IMR-90 (cell line): ENCODE measurements around the gene SMC2. TPM values are rescaled to one million over a fixed set of nuclear protein-coding genes. Genes with fewer than 3 reads are reported as not detected.

Experiments
- ATAC-seq: fragments of 200-7000 bp; cut with Tn5 transposase; 2 replicates; pipeline ENCODE4 v1.9.1; 2020; ENCODE audit warnings: low read depth, mild to moderate bottlenecking, moderate library complexity
- Bru-seq: library from RNA; stranded (reverse); fragments of 400-500 nt; gene quantifications from one replicate; lab custom pipeline; 2021; lab: Mats Ljungman, UMichigan
- BruChase-seq, 2 experiments: library from RNA; stranded (reverse); fragments of 400-500 nt; gene quantifications; one replicate each; lab custom pipeline; 2021; lab: Mats Ljungman, UMichigan
- BruUV-seq: library from RNA; stranded (reverse); fragments of 400-500 nt; replicated peaks from 2 replicates; lab custom pipeline; 2021; lab: Mats Ljungman, UMichigan
- CTCF ChIA-PET: fragments of 300-600 bp; formaldehyde crosslinking; extraction: SDS; loops from one replicate; lab custom pipeline; 2021; ENCODE audit warnings: antibody characterized with exemption; lab: Yijun Ruan, JAX
- POLR2A ChIA-PET: fragments of 300-600 bp; sonication (Branson Sonifier 250); formaldehyde crosslinking; loops from one replicate; lab custom pipeline; 2022; ENCODE audit warnings: antibody characterized with exemption; ENCODE audit not compliant: unreplicated experiment; lab: Charles Lee
- DNase-seq: peaks from one replicate; pipeline ENCODE4 v3.0.0; 2013
- H2AFZ ChIP-seq: replicated peaks from 2 replicates; pipeline ENCODE3; 2013; ENCODE audit warnings: low read length, mild to moderate bottlenecking; ENCODE audit not compliant: poor library complexity
- H2AK5ac ChIP-seq: 2 replicates; pipeline ENCODE4 v1.6.1; 2013; ENCODE audit warnings: low read depth, low read length, inconsistent platforms
- H2AK9ac ChIP-seq: replicated peaks from 2 replicates; pipeline ENCODE3; 2013; ENCODE audit warnings: mild to moderate bottlenecking, low read depth, low read length, moderate library complexity; ENCODE audit not compliant: poor library complexity
- H2BK120ac ChIP-seq: 2 replicates; pipeline ENCODE4 v1.6.1; 2013; ENCODE audit warnings: low read depth, low read length, inconsistent platforms
- H2BK15ac ChIP-seq: 3 replicates; pipeline ENCODE4 v1.6.1; 2013; ENCODE audit warnings: low read depth, low read length, inconsistent platforms
- H2BK20ac ChIP-seq: 2 replicates; pipeline ENCODE4 v1.6.1; 2013; ENCODE audit warnings: low read depth, mild to moderate bottlenecking, inconsistent platforms, low read length, moderate library complexity
- H2BK5ac ChIP-seq: 2 replicates; pipeline ENCODE4 v1.6.1; 2013; ENCODE audit warnings: mild to moderate bottlenecking, low read depth, low read length, inconsistent platforms; ENCODE audit not compliant: poor library complexity, severe bottlenecking
- H3K14ac ChIP-seq: replicated peaks from 2 replicates; pipeline ENCODE4 v1.6.1; 2013; ENCODE audit warnings: low read depth, low read length, inconsistent platforms
- H3K18ac ChIP-seq: 2 replicates; pipeline ENCODE4 v1.6.1; 2013; ENCODE audit warnings: low read depth, low read length, control low read depth
- H3K23ac ChIP-seq: 2 replicates; pipeline ENCODE4 v1.6.1; 2013; ENCODE audit warnings: low read depth, low read length, inconsistent platforms
- H3K27ac ChIP-seq: 2 replicates; pipeline ENCODE4 v1.5.1; 2013; ENCODE audit warnings: mild to moderate bottlenecking, control low read depth, low read length; ENCODE audit not compliant: insufficient read depth
- H3K27me3 ChIP-seq: 2 replicates; pipeline ENCODE4 v1.6.1; 2013; ENCODE audit warnings: low read length; ENCODE audit not compliant: control insufficient read depth, insufficient read depth
- H3K36me3 ChIP-seq: 2 replicates; pipeline ENCODE4 v1.6.1; 2013; ENCODE audit warnings: low read length, mixed read lengths; ENCODE audit not compliant: control insufficient read depth, insufficient read depth
- H3K4ac ChIP-seq: 2 replicates; pipeline ENCODE4 v1.6.1; 2013; ENCODE audit warnings: low read depth, low read length, inconsistent platforms
- H3K4me1 ChIP-seq: 2 replicates; pipeline ENCODE4 v1.6.1; 2013; ENCODE audit warnings: low read length, mixed read lengths; ENCODE audit not compliant: control insufficient read depth, insufficient read depth
- H3K4me2 ChIP-seq: 2 replicates; pipeline ENCODE4 v1.6.1; 2013; ENCODE audit warnings: low read depth, mild to moderate bottlenecking, control low read depth, low read length, moderate library complexity
- H3K4me3 ChIP-seq: 2 replicates; pipeline ENCODE4 v1.5.1; 2013; ENCODE audit warnings: low read depth, mild to moderate bottlenecking, control low read depth, low read length, moderate library complexity; ENCODE audit not compliant: insufficient read depth
- H3K56ac ChIP-seq: 2 replicates; pipeline ENCODE4 v1.6.1; 2013; ENCODE audit warnings: low read length, inconsistent platforms; ENCODE audit not compliant: insufficient read depth; ENCODE audit errors: extremely low read depth
- H3K79me1 ChIP-seq, 2 experiments: 2 replicates each; pipeline ENCODE4 v1.6.1; 2013; ENCODE audit warnings: low read length in 2 of 2, inconsistent platforms in 1 of 2, low read depth in 1 of 2
- H3K9ac ChIP-seq: 2 replicates; pipeline ENCODE4 v1.6.1; 2013; ENCODE audit warnings: low read depth, low read length, control low read depth
- H3K9me1 ChIP-seq: 2 replicates; pipeline ENCODE4 v1.6.1; 2013; ENCODE audit warnings: low read length, inconsistent platforms; ENCODE audit not compliant: insufficient read depth
- H3K9me3 ChIP-seq: 2 replicates; pipeline ENCODE4 v1.6.1; 2013; ENCODE audit warnings: low read length; ENCODE audit not compliant: control insufficient read depth, insufficient read depth
- H4K20me1 ChIP-seq: 2 replicates; pipeline ENCODE4 v1.6.1; 2013; ENCODE audit warnings: low read length, inconsistent platforms; ENCODE audit not compliant: insufficient read depth
- H4K5ac ChIP-seq: 2 replicates; pipeline ENCODE4 v1.6.1; 2013; ENCODE audit warnings: mild to moderate bottlenecking, low read depth, low read length, control low read depth
- H4K8ac ChIP-seq, 2 experiments: 2 replicates each; pipeline ENCODE4 v1.6.1; 2013; ENCODE audit warnings: low read depth in 2 of 2, low read length in 2 of 2, control low read depth in 1 of 2, inconsistent platforms in 1 of 2
- H4K91ac ChIP-seq: 2 replicates; pipeline ENCODE4 v1.6.1; 2013; ENCODE audit warnings: low read depth, low read length, inconsistent platforms; ENCODE audit not compliant: insufficient read depth
- MAZ ChIP-seq: IDR thresholded peaks from 2 replicates; pipeline ENCODE4 v1.6.1; 2012; ENCODE audit warnings: low read depth, mild to moderate bottlenecking, low read length, improper control_type of control experiment, moderate library complexity, borderline replicate concordance
- MXI1 ChIP-seq: IDR thresholded peaks from 2 replicates; pipeline ENCODE4 v1.6.1; 2012; ENCODE audit warnings: low read depth, mild to moderate bottlenecking, low read length, moderate library complexity, borderline replicate concordance
- POLR2A ChIP-seq: IDR thresholded peaks from 2 replicates; pipeline ENCODE4 v1.6.1; 2012; ENCODE audit warnings: mild to moderate bottlenecking, low read depth, low read length
- RCOR1 ChIP-seq: IDR thresholded peaks from 2 replicates; pipeline ENCODE4 v1.6.1; 2012; ENCODE audit warnings: mild to moderate bottlenecking, low read length, improper control_type of control experiment; ENCODE audit not compliant: insufficient replicate concordance
- RFX5 ChIP-seq: IDR thresholded peaks from 2 replicates; pipeline ENCODE4 v1.8.0; 2012; ENCODE audit warnings: low read depth, mild to moderate bottlenecking, low read length, moderate library complexity
- WGBS, 2 experiments: methylation state at CpG; one replicate each; pipeline versions ENCODE4 v1.1.5 to v1.1.7; 2013; ENCODE audit warnings: missing lambda C conversion rate in 2 of 2; ENCODE audit not compliant: insufficient read length in 1 of 2; ENCODE audit errors: extremely low coverage in 2 of 2; 5-methylcytosine and 5-hydroxymethylcytosine counted together
- dilution Hi-C: fragments of 300-500 bp; cut with HindIII; formaldehyde crosslinking; loops from one replicate; pipeline ENCODE4 v1.14.3; 2018; ENCODE audit warnings: low sequenced_read_pairs; ENCODE audit not compliant: unreplicated experiment
- in situ Hi-C: fragments of 300-500 bp; cut with MboI; formaldehyde crosslinking; loops from 3 replicates; pipeline ENCODE4 v1.14.3; 2019; ENCODE audit warnings: low sequenced_read_pairs, inconsistent platforms, mixed read lengths
- intact Hi-C: fragments of 100-400 bp; cut with micrococcal nuclease; formaldehyde crosslinking; loops from 2 replicates; pipeline ENCODE4 v1.10.0; 2022
- long read RNA-seq: library from polyadenylated mRNA; unstranded; transcript quantifications from one replicate; pipeline ENCODE4 v2.0.0, GENCODE V29; 2021; ENCODE audit not compliant: unreplicated experiment
- polyA plus RNA-seq, 3 experiments: library from polyadenylated mRNA; depleted of rRNA; stranded (reverse); fragments of >200 nt; gene quantifications; 2 replicates each; pipeline ENCODE4 v1.2.3, GENCODE V29; 2012; ENCODE audit warnings: low replicate concordance in 1 of 3
- total RNA-seq: library from RNA; depleted of rRNA; stranded (reverse); fragments of >200 nt; gene quantifications from 2 replicates; pipeline ENCODE4 v1.2.3, GENCODE V29; 2012; rRNA removed

Gene SMC2
- total RNA-seq (12.4 and 21.4 TPM in 2 replicates), polyA plus RNA-seq (2012; rRNA removed) (4.1 and 4.9 TPM in 2 replicates), Bru-seq, nascent RNA (percentile 51 among the genes with signal in this experiment), BruChase-seq, experiment 1, labeled RNA remaining after a 6-hour chase (percentile 55 among the genes with signal in this experiment), BruChase-seq, experiment 2, labeled RNA remaining after a 2-hour chase (percentile 49 among the genes with signal in this experiment)
- polyA plus RNA-seq (2012; cell fraction: cytosol; rRNA removed) = 0.42 and 0.67 TPM in 2 replicates
- 0.27 and 2.8 TPM in 2 replicates for polyA plus RNA-seq (2012; cell fraction: nucleus; rRNA removed; ENCODE audit: low replicate concordance)
- long read RNA-seq, full-length matches to known transcripts = 1 of 16 reads
- long read RNA-seq, partial matches to known transcripts = 10 of 16 reads
- long read RNA-seq, other reads (novel, unspliced or antisense) = 5 of 16 reads

GRCh38 chr9:104093647-104094533 lies at the start of gene SMC2:
Gene SMC2, plus strand, starts transcription at chr9:104094309. Its CDS starts 1,076 bp downstream, at chr9:104095385.
- POLR2A ChIA-PET = interaction anchor here (0.6 to 0.7 kb wide), 2 partner anchors 147 to 751 kb away, joined by 3 read pairs; no protein-coding TSS in a partner anchor
- DNase-seq (peak; percentile 84), ATAC-seq (peak; percentile 97)
- Histone ChIP-seq H3K56ac (peak within 1 kb of the TSS; percentile 99), H2BK15ac (peak within 1 kb of the TSS; percentile 85; the same call in 1 of the 3 replicates), H3K4me3 (peak within 1 kb of the TSS; percentile 92), H3K9me1 (no peaks in the 10 kb centered on the region; the same call in 1 of the 2 replicates), H3K23ac (peak within 1 kb of the TSS; percentile 95), H3K36me3 (no peaks in the 10 kb centered on the region), H4K91ac (peak within 1 kb of the TSS; percentile 93), H3K9ac (peak within 1 kb of the TSS; percentile 93), H3K27ac (peak within 1 kb of the TSS; percentile 93), H3K18ac (peak within 1 kb of the TSS; percentile 91), H4K8ac (peak within 1 kb of the TSS; percentile 81 to 96), H2AFZ (peak within 1 kb of the TSS; percentile 96), H2AK5ac (no peak within 1 kb of the TSS), H3K4ac (peak within 1 kb of the TSS; percentile 95), H3K14ac (peak within 1 kb of the TSS; percentile 97), H3K27me3 (no peaks in the 10 kb centered on the region), H2BK120ac (peak within 1 kb of the TSS; percentile 97), H2BK5ac (peak within 1 kb of the TSS; percentile 98), H4K20me1 (no peaks in the 10 kb centered on the region), H3K4me2 (peak within 1 kb of the TSS; percentile 100), H3K4me1 (peaks cover 3% of the 10 kb centered on the region), H3K79me1 (peaks cover 20 to 25% of the 10 kb centered on the region in 2 experiments), H2BK20ac (peak within 1 kb of the TSS; percentile 87), H3K9me3 (no peaks in the 10 kb centered on the region), H2AK9ac (peak within 1 kb of the TSS; percentile 85), H4K5ac (peak within 1 kb of the TSS; percentile 83)
- CTCF ChIA-PET = interaction anchor here (0.8 kb wide), 1 partner anchor 33 kb away, joined by 3 read pairs; no protein-coding TSS in a partner anchor
- TF ChIP-seq MAZ (peak; percentile 61; the same call in 1 of the 2 replicates), RFX5 (0 out of 2 replicates have a peak, but pooled peaks have one; percentile 7), RCOR1 (no peak), POLR2A (peak; percentile 81), MXI1 (peak; percentile 98)
- dilution Hi-C loops (no loop called here), intact Hi-C loops (loop anchor here (1.0 to 5.0 kb wide), 3 partner anchors 19 to 653 kb away; partner anchors contain the start of gene NIPSNAP3A), in situ Hi-C loops (no loop called here)
- BruUV-seq = no TSS peak
- WGBS, 2 experiments = 0% methylated on average over 19 of the region's 58 CpGs; no CpG with 5 or more reads in 1 of the 2 experiments
